Measurements from ENCODE around the gene SLC45A1.

Gene SLC45A1

GRCh38 chr1:8333246-8333987 is 15.5 kb downstream of the SLC45A1 start:
- in situ Hi-C loops (cut with MboI; ENCODE audit: low sequenced_read_pairs), result no loop called here

- in situ Hi-C loops (cut with MboI; ENCODE audit: low sequenced_read_pairs), result no loop called here
These were observed 16.4 kb downstream of the SLC45A1 start for GRCh38 chr1:8334106-8334851.

GRCh38 chr1:8335246-8335645 is 17.3 kb downstream of the SLC45A1 start:
- in situ Hi-C loops (cut with MboI; ENCODE audit: low sequenced_read_pairs), result no loop called here

- in situ Hi-C loops (cut with MboI; ENCODE audit: low sequenced_read_pairs), result no loop called here
These were observed 20.0 kb downstream of the SLC45A1 start for GRCh38 chr1:8337776-8338525.

- in situ Hi-C loops (cut with MboI; ENCODE audit: low sequenced_read_pairs), result no loop called here
These were observed 20.8 kb downstream of the SLC45A1 start for GRCh38 chr1:8338526-8339202.

- in situ Hi-C loops (cut with MboI; ENCODE audit: low sequenced_read_pairs), result no loop called here
These were observed 21.3 kb downstream of the SLC45A1 start for GRCh38 chr1:8339203-8339600.

GRCh38 chr1:8340448-8340847 is 22.5 kb downstream of the SLC45A1 start:
- in situ Hi-C loops (cut with MboI; ENCODE audit: low sequenced_read_pairs), result no loop called here

- in situ Hi-C loops (cut with MboI; ENCODE audit: low sequenced_read_pairs), result no loop called here
These were observed 24.4 kb downstream of the SLC45A1 start for GRCh38 chr1:8342325-8342724.

- in situ Hi-C loops (cut with MboI; ENCODE audit: low sequenced_read_pairs), result no loop called here
These were observed 25.1 kb downstream of the SLC45A1 start for GRCh38 chr1:8343044-8343443.

GRCh38 chr1:8343464-8344001 is 25.6 kb downstream of the SLC45A1 start:
- in situ Hi-C loops (cut with MboI; ENCODE audit: low sequenced_read_pairs), result no loop called here

- in situ Hi-C loops (cut with MboI; ENCODE audit: low sequenced_read_pairs), result no loop called here
These were observed 27.1 kb downstream of the SLC45A1 start for GRCh38 chr1:8344893-8345507.

GRCh38 chr1:8345621-8346415 is 27.9 kb downstream of the SLC45A1 start:
- in situ Hi-C loops (cut with MboI; ENCODE audit: low sequenced_read_pairs), result no loop called here

- in situ Hi-C loops (cut with MboI; ENCODE audit: low sequenced_read_pairs), result no loop called here
These were observed 29.7 kb downstream of the SLC45A1 start for GRCh38 chr1:8347635-8348034.

GRCh38 chr1:8348047-8348776 is 30.3 kb downstream of the SLC45A1 start:
- in situ Hi-C loops (cut with MboI; ENCODE audit: low sequenced_read_pairs), result no loop called here

GRCh38 chr1:8348777-8349472 is 31.0 kb downstream of the SLC45A1 start:
- in situ Hi-C loops (cut with MboI; ENCODE audit: low sequenced_read_pairs), result no loop called here

- in situ Hi-C loops (cut with MboI; ENCODE audit: low sequenced_read_pairs), result no loop called here
These were observed 31.6 kb downstream of the SLC45A1 start for GRCh38 chr1:8349473-8349865.

- in situ Hi-C loops (cut with MboI; ENCODE audit: low sequenced_read_pairs), result no loop called here
These were observed 32.0 kb downstream of the SLC45A1 start for GRCh38 chr1:8349961-8350360.

GRCh38 chr1:8350914-8351684 is 33.2 kb downstream of the SLC45A1 start:
- in situ Hi-C loops (cut with MboI; ENCODE audit: low sequenced_read_pairs), result no loop called here
